Hepatocyte (in vitro differentiated cells): Measurements from ENCODE around the gene ENPP1. TPM values are rescaled to one million over a fixed set of nuclear protein-coding genes. Genes with fewer than 3 reads are reported as not detected.

ENCODE experiments used
- DNase-seq: peaks from one replicate; pipeline ENCODE4 v3.0.0-alpha.2; 2016; ENCODE audit warnings: low spot score
- H2AFZ ChIP-seq: fragments of 200-600 bp; sonication (generic); 2 replicates; pipeline ENCODE4 v1.6.0; 2016; ENCODE audit warnings: antibody characterized with exemption, mild to moderate bottlenecking
- H3K27ac ChIP-seq: fragments of 200-600 bp; sonication (generic); 2 replicates; pipeline ENCODE4 v1.5.1; 2016; ENCODE audit warnings: mild to moderate bottlenecking
- H3K27me3 ChIP-seq: fragments of 200-600 bp; sonication (generic); 2 replicates; pipeline ENCODE4 v1.6.1; 2016
- H3K36me3 ChIP-seq: fragments of 200-600 bp; sonication (generic); replicated peaks from 2 replicates; pipeline ENCODE4 v1.5.1; 2016; ENCODE audit warnings: low read depth; ENCODE audit not compliant: insufficient read depth
- H3K4me1 ChIP-seq: fragments of 200-600 bp; sonication (generic); 2 replicates; pipeline ENCODE4 v1.5.1; 2016; ENCODE audit warnings: mild to moderate bottlenecking, moderate library complexity; ENCODE audit not compliant: insufficient read depth
- H3K4me2 ChIP-seq: fragments of 200-600 bp; sonication (generic); 2 replicates; pipeline ENCODE4 v1.6.0; 2016
- H3K4me3 ChIP-seq: fragments of 200-600 bp; sonication (generic); 2 replicates; pipeline ENCODE4 v1.5.1; 2016; ENCODE audit warnings: mild to moderate bottlenecking
- H3K79me2 ChIP-seq: fragments of 200-600 bp; sonication (generic); 2 replicates; pipeline ENCODE4 v1.6.0; 2017; ENCODE audit warnings: mild to moderate bottlenecking
- H3K9me2 ChIP-seq: fragments of 200-600 bp; sonication (generic); replicated peaks from 2 replicates; pipeline ENCODE4 v1.6.0; 2017; ENCODE audit warnings: mild to moderate bottlenecking; ENCODE audit not compliant: insufficient read depth
- H3K9me3 ChIP-seq: fragments of 200-600 bp; sonication (generic); 2 replicates; pipeline ENCODE4 v1.5.1; 2016; ENCODE audit warnings: low read depth, mild to moderate bottlenecking
- H4K20me1 ChIP-seq: fragments of 200-600 bp; sonication (generic); 2 replicates; pipeline ENCODE4 v1.6.0; 2016; ENCODE audit warnings: mild to moderate bottlenecking; ENCODE audit not compliant: insufficient read depth, poor library complexity, severe bottlenecking
- CTCF ChIP-seq: fragments of 200-600 bp; sonication (generic); IDR thresholded peaks from 2 replicates; pipeline ENCODE4 v1.5.1; 2016; ENCODE audit warnings: antibody characterized with exemption, mild to moderate bottlenecking; ENCODE audit not compliant: poor library complexity
- EZH2 ChIP-seq: fragments of 200-600 bp; sonication (generic); IDR thresholded peaks from 2 replicates; pipeline ENCODE4 v1.6.1; 2016; ENCODE audit warnings: antibody characterized with exemption, mild to moderate bottlenecking, borderline replicate concordance
- EZH2phosphoT487 ChIP-seq: fragments of 200-600 bp; sonication (generic); IDR thresholded peaks from one replicate; pipeline ENCODE4 v1.6.1; 2018; ENCODE audit warnings: antibody characterized with exemption, mild to moderate bottlenecking, low read depth, moderate library complexity; ENCODE audit not compliant: unreplicated experiment, severe bottlenecking
- WGBS: methylation state at CpG from one replicate; pipeline ENCODE4 v1.1.6; 2016; ENCODE audit warnings: low lambda C conversion rate; ENCODE audit errors: missing lambda C conversion rate; 5-methylcytosine and 5-hydroxymethylcytosine counted together
- polyA plus RNA-seq: library from polyadenylated mRNA; unstranded; fragments of >200 nt; fragmentation: Nextera tagmentation; extraction: Ambion mirVana; gene quantifications from 2 replicates; pipeline ENCODE4 v1.2.1, GENCODE V29; 2016
- total RNA-seq: library from RNA; depleted of rRNA; stranded (reverse); fragments of >200 nt; gene quantifications from 2 replicates; pipeline ENCODE4 v1.2.3, GENCODE V29; 2014

ENPP1 gene
- total and polyA plus RNA-seq, 2 experiments from 2014 or later, result 74.7 to 86.9 TPM

GRCh38 chr6:131825946-131826345, 18.1 kb downstream of the ENPP1 start:
- Histone ChIP-seq H3K4me3 (no peak overlapping the region), H2AFZ (no peak overlapping the region), H3K79me2 (peaks cover 14% of the 10 kb centered on the region), H3K27me3 (no peaks in the 10 kb centered on the region), H3K27ac (peak overlapping the region; percentile 9), H3K36me3 (no peaks in the 10 kb centered on the region), H3K9me3 (no peaks in the 10 kb centered on the region), H3K4me1 (peaks cover 32% of the 10 kb centered on the region), H3K4me2 (no peak overlapping the region), H4K20me1 (no peaks in the 10 kb centered on the region), H3K9me2 (no peaks in the 10 kb centered on the region)
- TF ChIP-seq CTCF (no peak), EZH2phosphoT487 (no peak), EZH2 (no peak)
- DNase-seq, result no peak
- WGBS, result 29% methylated on average over 1 of the region's 1 CpG

- H3K9me3 ChIP-seq, result no peaks in the 10 kb centered on the region
- DNase-seq, result peak; percentile 52
- no peaks in the 10 kb centered on the region for H3K9me2 ChIP-seq
- no peaks in the 10 kb centered on the region for H3K36me3 ChIP-seq
- H3K4me2 ChIP-seq, result no peak overlapping the region
- peaks cover 32% of the 10 kb centered on the region for H3K4me1 ChIP-seq
- peak overlapping the region; percentile 80 for H3K27ac ChIP-seq
- no peaks in the 10 kb centered on the region for H4K20me1 ChIP-seq
- TF ChIP-seq CTCF (no peak), EZH2 (no peak), EZH2phosphoT487 (no peak)
- no peak overlapping the region for H3K4me3 ChIP-seq
- 73% methylated on average over 7 of the region's 7 CpGs for WGBS
- no peaks in the 10 kb centered on the region for H3K27me3 ChIP-seq
- no peak overlapping the region for H2AFZ ChIP-seq
- H3K79me2 ChIP-seq, result peaks cover 17% of the 10 kb centered on the region
These were observed 20.3 kb downstream of the ENPP1 start for GRCh38 chr6:131828080-131828479.

- no peak for TF ChIP-seq EZH2
- TF ChIP-seq EZH2phosphoT487, result no peak
- TF ChIP-seq CTCF, result no peak
- Histone ChIP-seq H3K4me3 (no peak overlapping the region), H3K79me2 (peaks cover 20% of the 10 kb centered on the region), H3K9me3 (no peaks in the 10 kb centered on the region), H3K36me3 (no peaks in the 10 kb centered on the region), H3K4me2 (no peak overlapping the region), H4K20me1 (no peaks in the 10 kb centered on the region), H3K27me3 (no peaks in the 10 kb centered on the region), H2AFZ (no peak overlapping the region), H3K27ac (peak overlapping the region; percentile 80), H3K9me2 (no peaks in the 10 kb centered on the region), H3K4me1 (peaks cover 28% of the 10 kb centered on the region)
- no peak for DNase-seq
- 54% methylated on average over 2 of the region's 2 CpGs for WGBS
These were observed 21.1 kb downstream of the ENPP1 start for GRCh38 chr6:131828951-131829350.

- WGBS, result 61% methylated on average over 4 of the region's 4 CpGs
- peaks cover 21% of the 10 kb centered on the region for H3K4me1 ChIP-seq
- no peaks in the 10 kb centered on the region for H3K9me3 ChIP-seq
- H3K4me2 ChIP-seq, result no peak overlapping the region
- H4K20me1 ChIP-seq, result no peaks in the 10 kb centered on the region
- no peak for DNase-seq
- peak overlapping the region; percentile 8 for H3K27ac ChIP-seq
- TF ChIP-seq CTCF (no peak), EZH2 (no peak), EZH2phosphoT487 (no peak)
- no peaks in the 10 kb centered on the region for H3K27me3 ChIP-seq
- no peak overlapping the region for H2AFZ ChIP-seq
- no peaks in the 10 kb centered on the region for H3K36me3 ChIP-seq
- H3K79me2 ChIP-seq, result peaks cover 13% of the 10 kb centered on the region
- H3K9me2 ChIP-seq, result no peaks in the 10 kb centered on the region
- no peak overlapping the region for H3K4me3 ChIP-seq
These were observed 23.6 kb downstream of the ENPP1 start for GRCh38 chr6:131831392-131831791.
